Ovary (tissue), 9 donors: ENCODE data around the gene WWOX. TPM values are rescaled to one million over a fixed set of nuclear protein-coding genes. Genes with fewer than 3 reads are reported as not detected.

Experiments used
- DNase-seq, 5 donors: peaks; one replicate each; pipeline ENCODE4 v3.0.0-alpha.2; 2019 to 2020
- H3K27ac ChIP-seq, 2 donors: fragments of 200-600 bp; one replicate each; pipeline versions ENCODE4 v1.5.1 to v1.8.0; 2019 to 2022
- H3K27me3 ChIP-seq: fragments of 200-600 bp; one replicate; pipeline ENCODE4 v1.8.0; 2022
- H3K36me3 ChIP-seq: fragments of 200-600 bp; sonication (generic); one replicate; pipeline ENCODE4 v1.5.1; 2019
- H3K4me1 ChIP-seq: one replicate; pipeline ENCODE4 v1.8.1; 2013; ENCODE audit warnings: mild to moderate bottlenecking, moderate library complexity; ENCODE audit not compliant: insufficient read depth
- H3K4me3 ChIP-seq: fragments of 200-600 bp; sonication (generic); one replicate; pipeline ENCODE4 v1.5.1; 2017
- H3K9me3 ChIP-seq, 2 donors: fragments of 200-600 bp in 1 of 2; sonication (generic) in 1 of 2; one replicate each; pipeline versions ENCODE4 v1.5.1 to v1.8.1; 2013 to 2019; ENCODE audit warnings: mild to moderate bottlenecking in 1 of 2, moderate library complexity in 1 of 2
- CTCF ChIP-seq, 3 donors: fragments of 450-650 bp in 2 of 3; fragments of 200-600 bp in 1 of 3; IDR thresholded peaks; one replicate each; pipeline versions ENCODE4 v1.5.1 to v1.8.0; 2016 to 2022; ENCODE audit warnings: antibody characterized with exemption in 3 of 3, mild to moderate bottlenecking in 1 of 3
- EP300 ChIP-seq: sonication (generic); formaldehyde crosslinking; IDR thresholded peaks from one replicate; pipeline ENCODE4 v1.6.1; 2017; ENCODE audit warnings: antibody characterized with exemption
- POLR2A ChIP-seq: fragments of 450-650 bp; IDR thresholded peaks from one replicate; pipeline ENCODE4 v1.6.1; 2017; ENCODE audit warnings: antibody characterized with exemption, mild to moderate bottlenecking, moderate library complexity
- WGBS, 3 donors: extraction: QIAGEN DNeasy Blood & Tissue Kit in 1 of 3; methylation state at CpG; one replicate each; pipeline versions ENCODE4 v1.1.5 to v1.1.7; 2013 to 2017; 5-methylcytosine and 5-hydroxymethylcytosine counted together
- intact Hi-C, 4 donors: fragments of 100-400 bp; cut with DNase I; formaldehyde crosslinking; loops; one replicate each; pipeline versions ENCODE4 v1.11.0 to v1.15.1; 2022 to 2023
- polyA plus RNA-seq, 2 donors: library from polyadenylated mRNA; stranded (reverse); fragments of 200-250 nt in 1 of 2; fragments of 350-450 nt in 1 of 2; fragmentation: Illumina TruSeq in 1 of 2; extraction: RNeasy Lipid Tissue Mini Kit (QIAGEN cat#74804) in 1 of 2; gene quantifications; one replicate each; pipeline ENCODE4 v1.2.3, GENCODE V29; 2013 to 2014
- total RNA-seq, 7 donors: library from RNA; depleted of rRNA in 2 of 7; stranded (reverse); fragments of >200 nt in 2 of 7; fragmentation: NEBNext Ultra II Directional in 3 of 7; extraction: Animal tissue kit (Norgen Biotek cat#: 25700) in 3 of 7; gene quantifications; one replicate each; pipeline versions ENCODE4 v1.1.0 to v1.2.4, GENCODE V29; 2016 to 2023
- donor health status: DM: no; HTN: no; CAD: no; lungs with moderate emphysema.
- donor health status: DM: no; HTN: no; CAD: no.
- donor health status: Bipolar disorder and iron deficiency.
- donor health status: DM: yes; HTN: yes; CAD: no.
- donor health status: DM: no; HTN: no; CAD: no.
- donor health status: DM: yes; HTN: yes; CAD: no.

Gene WWOX
- total and polyA plus RNA-seq, 9 donors: 11.0 to 40.5 (median 25.2) TPM

GRCh38 chr16:78703936-78704335 lies 604.5 kb downstream of the WWOX start:
- TF ChIP-seq POLR2A (no peak), EP300 (no peak), CTCF (IDR thresholded peaks at IDR 0.05) (no peak)
- WGBS, 3 donors: 84 to 86% (median 86%) methylated on average over 3 of the region's 3 CpGs

GRCh38 chr16:78704416-78704815 lies 605.0 kb downstream of the WWOX start:
- intact Hi-C loops: no loop called here
- TF ChIP-seq EP300 (no peak), CTCF (IDR thresholded peaks at IDR 0.05) (no peak), POLR2A (no peak)

More at GRCh38 chr16:78703936-78704335, 604.5 kb downstream of the WWOX start:
- intact Hi-C loops: no loop called here
- no peaks in the 10 kb centered on the region for H3K9me3 ChIP-seq
- no peaks in the 10 kb centered on the region for H3K36me3 ChIP-seq
- H3K27me3 ChIP-seq: no peaks in the 10 kb centered on the region
- no peak overlapping the region for H3K27ac ChIP-seq
- DNase-seq: no peak
- no peaks in the 10 kb centered on the region for H3K4me1 ChIP-seq
- no peak overlapping the region for H3K4me3 ChIP-seq

GRCh38 chr16:78705694-78706093 lies 606.2 kb downstream of the WWOX start:
- TF ChIP-seq POLR2A (no peak), CTCF (IDR thresholded peaks at IDR 0.05) (no peak), EP300 (no peak)
- WGBS, 3 donors: 72 to 75% (median 73%) methylated on average over 2 of the region's 2 CpGs
- Histone ChIP-seq H3K27ac (no peak overlapping the region), H3K4me1 (no peaks in the 10 kb centered on the region), H3K27me3 (no peaks in the 10 kb centered on the region), H3K36me3 (no peaks in the 10 kb centered on the region), H3K9me3 (no peaks in the 10 kb centered on the region), H3K4me3 (no peak overlapping the region)
- intact Hi-C loops: no loop called here
- DNase-seq: no peak

More at GRCh38 chr16:78704416-78704815, 605.0 kb downstream of the WWOX start:
- H3K4me1 ChIP-seq: no peaks in the 10 kb centered on the region
- no peak for DNase-seq
- no peak overlapping the region for H3K4me3 ChIP-seq
- H3K9me3 ChIP-seq: no peaks in the 10 kb centered on the region
- H3K36me3 ChIP-seq: no peaks in the 10 kb centered on the region
- no peak overlapping the region for H3K27ac ChIP-seq
- WGBS, 3 donors: 74 to 76% (median 74%) methylated on average over 6 of the region's 6 CpGs
- no peaks in the 10 kb centered on the region for H3K27me3 ChIP-seq

- peak in 2 of 5 donors; percentile 35 to 59 for DNase-seq
- Histone ChIP-seq H3K27me3 (no peaks in the 10 kb centered on the region), H3K4me1 (no peaks in the 10 kb centered on the region), H3K4me3 (no peak overlapping the region), H3K27ac (no peak overlapping the region), H3K9me3 (no peaks in the 10 kb centered on the region), H3K36me3 (no peaks in the 10 kb centered on the region)
- no peak for TF ChIP-seq POLR2A
- no peak for TF ChIP-seq EP300
- no peak for TF ChIP-seq CTCF (IDR thresholded peaks at IDR 0.05)
- 79 to 93% (median 90%) methylated on average over 6 of the region's 6 CpGs for WGBS, 3 donors
- intact Hi-C loops: no loop called here
Observed at GRCh38 chr16:78706637-78707036, 607.2 kb downstream of the WWOX start.
